ENCODE data around the gene EGR4.

- TF ChIP-seq CTCF (IDR thresholded peaks at IDR 0.05; ENCODE audit: low read depth, low read length, poor library complexity, severe bottlenecking), result no peak
- no peak for TF ChIP-seq EZH2phosphoT487 (IDR thresholded peaks at IDR 0.05; ENCODE audit: borderline replicate concordance, low read length)
Observed at GRCh38 chr2:73289304-73289703, 4.0 kb downstream of the EGR4 start.
